HEK293 (cell line): ENCODE measurements around the gene NAV1.
"Not testable (repeated sequence)": the region's sequence is repeated elsewhere in the genome, so short reads cannot be mapped to it uniquely, and the experiment has no call there.

Experiments used
- CTCF ChIA-PET: fragments of 350-600 bp; formaldehyde crosslinking; extraction: SDS; loops from one replicate; lab custom pipeline; 2021; ENCODE audit warnings: antibody characterized with exemption; lab: Yijun Ruan, JAX
- POLR2A ChIA-PET: fragments of 300-600 bp; formaldehyde crosslinking; extraction: SDS; loops from one replicate; lab custom pipeline; 2020; ENCODE audit warnings: antibody characterized with exemption, inconsistent platforms; lab: Yijun Ruan, JAX
- H3K27ac ChIP-seq: fragments of 200-500 bp; sonication (Bioruptor generic); 2 replicates; pipeline ENCODE4 v1.5.1; 2014; ENCODE audit warnings: low read depth, low read length, control low read depth, inconsistent platforms; ENCODE audit errors: extremely low read depth
- H3K36me3 ChIP-seq, 2 experiments: fragments of 200-500 bp in 1 of 2; sonication (Bioruptor generic) in 1 of 2; 1 replicate in 1 of 2; 2 replicates in 1 of 2; pipeline ENCODE4 v1.5.1; 2014 to 2017; ENCODE audit warnings: inconsistent platforms in 2 of 2, low read length in 2 of 2; ENCODE audit not compliant: control insufficient read depth in 2 of 2, insufficient read depth in 1 of 2
- H3K4me1 ChIP-seq: fragments of 200-500 bp; sonication (Bioruptor generic); 2 replicates; pipeline ENCODE4 v1.5.1; 2014; ENCODE audit warnings: mild to moderate bottlenecking, low read length, inconsistent platforms; ENCODE audit not compliant: control insufficient read depth, insufficient read depth
- H3K4me3 ChIP-seq: 2 replicates; pipeline ENCODE4 v1.5.1; 2011; ENCODE audit warnings: low read depth, mild to moderate bottlenecking, control low read depth, low read length, moderate library complexity
- H3K9me3 ChIP-seq: fragments of 200-500 bp; sonication (Bioruptor generic); 2 replicates; pipeline ENCODE4 v1.5.1; 2014; ENCODE audit warnings: low read depth, low read length, inconsistent platforms; ENCODE audit not compliant: control insufficient read depth, insufficient read depth
- EGR2 ChIP-seq: fragments of 450-650 bp; formaldehyde crosslinking; IDR thresholded peaks from 2 replicates; pipeline ENCODE4 v1.5.1; 2016; ENCODE audit warnings: low read depth, missing biosample characterization, missing genetic modification characterization
- FEZF1 ChIP-seq: fragments of 450-650 bp; formaldehyde crosslinking; IDR thresholded peaks from 2 replicates; pipeline ENCODE4 v1.5.1; 2016; ENCODE audit warnings: missing biosample characterization, missing genetic modification characterization
- HIC1 ChIP-seq: fragments of 450-650 bp; formaldehyde crosslinking; IDR thresholded peaks from 2 replicates; pipeline ENCODE4 v1.5.1; 2016; ENCODE audit warnings: missing biosample characterization, missing genetic modification characterization
- KLF10 ChIP-seq: fragments of 450-650 bp; IDR thresholded peaks from 2 replicates; pipeline ENCODE4 v1.5.1; 2018; ENCODE audit warnings: missing biosample characterization, mild to moderate bottlenecking, missing genetic modification characterization
- PATZ1 ChIP-seq: fragments of 450-650 bp; formaldehyde crosslinking; IDR thresholded peaks from 2 replicates; pipeline ENCODE4 v1.5.1; 2016; ENCODE audit warnings: missing biosample characterization, missing genetic modification characterization
- SP7 ChIP-seq: fragments of 450-650 bp; formaldehyde crosslinking; IDR thresholded peaks from 2 replicates; pipeline ENCODE4 v1.5.1; 2016; ENCODE audit warnings: missing biosample characterization, missing genetic modification characterization
- ZBTB7A ChIP-seq: fragments of 450-650 bp; formaldehyde crosslinking; IDR thresholded peaks from 2 replicates; pipeline ENCODE4 v1.5.1; 2016; ENCODE audit warnings: low read depth, missing biosample characterization, missing genetic modification characterization
- ZIC2 ChIP-seq: fragments of 450-650 bp; formaldehyde crosslinking; IDR thresholded peaks from 2 replicates; pipeline ENCODE4 v1.5.1; 2016; ENCODE audit warnings: missing biosample characterization, missing genetic modification characterization
- ZNF239 ChIP-seq: fragments of 450-650 bp; formaldehyde crosslinking; IDR thresholded peaks from 2 replicates; pipeline ENCODE4 v1.5.1; 2016; ENCODE audit warnings: missing biosample characterization, missing genetic modification characterization
- ZNF274 ChIP-seq, 2 experiments: fragments of 200-500 bp in 1 of 2; fragments of 450-650 bp in 1 of 2; sonication (Bioruptor generic) in 1 of 2; formaldehyde crosslinking in 1 of 2; IDR thresholded peaks; 2 replicates each; pipeline versions ENCODE4 v1.5.1 to v1.6.1; 2014 to 2016; ENCODE audit warnings: borderline replicate concordance in 1 of 2, inconsistent platforms in 1 of 2, low read length in 1 of 2, missing biosample characterization in 1 of 2, missing genetic modification characterization in 1 of 2
- ZNF341 ChIP-seq: fragments of 450-650 bp; formaldehyde crosslinking; IDR thresholded peaks from 2 replicates; pipeline ENCODE4; 2016; ENCODE audit warnings: low read depth, missing biosample characterization, missing genetic modification characterization
- ZNF529 ChIP-seq: fragments of 450-650 bp; formaldehyde crosslinking; IDR thresholded peaks from 2 replicates; pipeline ENCODE4 v1.5.1; 2017; ENCODE audit warnings: missing genetic modification characterization, missing biosample characterization; ENCODE audit not compliant: insufficient replicate concordance
- ZNF629 ChIP-seq: fragments of 450-650 bp; formaldehyde crosslinking; IDR thresholded peaks from 2 replicates; pipeline ENCODE4 v1.5.1; 2017; ENCODE audit warnings: missing biosample characterization, missing genetic modification characterization
- ZNF677 ChIP-seq: fragments of 450-650 bp; IDR thresholded peaks from 2 replicates; pipeline ENCODE4 v1.5.0; 2018; ENCODE audit warnings: missing biosample characterization, mild to moderate bottlenecking, missing genetic modification characterization, moderate library complexity

Gene NAV1

DNA sequence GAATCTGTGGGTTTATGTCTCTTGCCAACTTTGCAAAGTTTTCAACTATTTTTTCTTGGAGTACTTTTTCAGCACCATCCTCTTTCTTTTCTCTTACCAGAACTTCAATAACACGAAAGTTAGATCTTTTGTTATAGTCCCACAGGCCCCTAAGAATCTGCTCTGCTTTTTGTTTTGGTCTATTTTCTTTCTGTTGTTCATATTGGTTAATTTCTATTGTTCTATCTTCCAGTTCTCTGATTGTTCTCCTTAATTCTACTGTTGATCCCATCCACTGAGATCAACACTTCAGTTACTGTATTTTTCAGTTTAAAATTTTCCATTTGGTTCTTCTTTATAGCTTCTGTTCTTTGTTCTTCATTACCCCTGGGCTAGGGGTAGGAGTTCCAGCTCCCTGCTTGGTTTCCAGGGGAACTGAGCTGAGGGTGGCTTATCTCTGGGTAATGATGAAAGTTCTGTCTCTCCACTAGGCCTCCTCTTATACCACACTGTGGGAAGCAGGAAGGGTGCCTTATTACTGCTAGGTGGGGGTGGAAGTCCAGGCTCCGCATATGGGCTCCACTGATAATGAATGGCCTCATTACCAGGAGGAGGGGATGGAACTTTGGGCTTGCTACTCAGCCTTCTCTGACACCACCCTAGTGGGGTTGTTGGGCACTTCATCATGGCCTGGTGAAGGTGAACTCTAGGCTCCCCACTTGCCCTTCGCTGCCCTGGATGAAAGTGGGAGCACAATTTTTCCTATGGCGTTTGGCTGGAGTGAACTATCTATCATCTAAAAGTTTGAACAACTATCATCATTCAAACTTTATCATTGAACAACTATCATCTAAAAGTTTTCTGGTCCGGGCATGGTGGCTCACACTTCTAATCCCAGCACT, 39.3 kb downstream of the NAV1 start:
- ChIA-PET CTCF (interaction anchor here (0.6 to 1.5 kb wide), 3 partner anchors 19 to 310 kb away, joined by 3 to 5 read pairs (median 3); no protein-coding TSS in a partner anchor), POLR2A (no interaction called here)
- no peaks in the 10 kb centered on the region for H3K9me3 ChIP-seq
- H3K27ac ChIP-seq: no peak overlapping the region
- TF ChIP-seq EGR2 (tag by site-specific recombination): peak; percentile 49
- TF ChIP-seq ZNF529 (tag by site-specific recombination): no peak
- TF ChIP-seq SP7: no peak
- no peak for TF ChIP-seq PATZ1 (tag by site-specific recombination)
- TF ChIP-seq ZBTB7A (tag by site-specific recombination): no peak
- no peak for TF ChIP-seq KLF10 (tag by site-specific recombination)
- no peak for TF ChIP-seq HIC1 (tag by site-specific recombination)
- TF ChIP-seq ZNF274 (IDR thresholded peaks at IDR 0.05; ENCODE audit: low read length): no peak
- TF ChIP-seq ZNF274 (tag by site-specific recombination; IDR thresholded peaks at IDR 0.05; ENCODE audit: borderline replicate concordance): no peak
- TF ChIP-seq FEZF1 (tag by site-specific recombination): no peak
- TF ChIP-seq ZNF239 (tag by site-specific recombination): no peak
- TF ChIP-seq ZNF629 (tag by site-specific recombination): no peak
- peak; percentile 35 for TF ChIP-seq ZIC2 (tag by site-specific recombination)
- H3K36me3 ChIP-seq: no peaks in the 10 kb centered on the region
- H3K4me1 ChIP-seq: no peaks in the 10 kb centered on the region
- H3K4me3 ChIP-seq: no peak overlapping the region

GRCh38 chr1:201581371-201581770, 42.4 kb downstream of the NAV1 start:
- H3K27ac ChIP-seq, H3K9me3 ChIP-seq, H3K4me3 ChIP-seq, H3K4me1 ChIP-seq, H3K36me3 ChIP-seq, POLR2A ChIA-PET: not testable (repeated sequence)
- CTCF ChIA-PET: interaction anchor here (0.6 to 2.6 kb wide), 4 partner anchors 20 to 128 kb away, joined by 3 to 7 read pairs (median 5); no protein-coding TSS in a partner anchor

- no peaks in the 10 kb centered on the region for H3K9me3 ChIP-seq
- TF ChIP-seq ZNF341 (tag by site-specific recombination): peak; percentile 39; the same call in 1 of the 2 replicates
- no peak for TF ChIP-seq ZNF677 (tag by site-specific recombination)
- TF ChIP-seq, all 188 proteins: peak for 1
- no peak overlapping the region for H3K27ac ChIP-seq
- no peak overlapping the region for H3K4me3 ChIP-seq
- no peaks in the 10 kb centered on the region for H3K36me3 ChIP-seq
- CTCF ChIA-PET: interaction anchor here (0.6 to 2.6 kb wide), 5 partner anchors 21 to 127 kb away, joined by 3 to 7 read pairs (median 4); no protein-coding TSS in a partner anchor
- H3K4me1 ChIP-seq: no peaks in the 10 kb centered on the region
- POLR2A ChIA-PET: no interaction called here
Measured at GRCh38 chr1:201582705-201583442, 43.9 kb downstream of the NAV1 start.
